Choroid plexus epithelial cell (primary cell): ENCODE results near the gene SMAD5.
A peak's percentile ranks its signal among the peaks of the same experiment; 100 is the strongest.

ENCODE experiments used
- DNase-seq: peaks from one replicate; pipeline ENCODE4 v3.0.0-alpha.2; 2010; ENCODE audit warnings: low read depth
- H3K4me3 ChIP-seq: 2 replicates; pipeline ENCODE4 v1.5.1; 2011; ENCODE audit warnings: low read depth, mild to moderate bottlenecking, control low read depth, low read length, moderate library complexity
- TF ChIP-seq, protein P1 (sequence below): conservative IDR thresholded peaks from 2 replicates; pipeline ENCODE4 v1.5.1; 2011; ENCODE audit warnings: low read depth, mild to moderate bottlenecking, control low read depth, inconsistent platforms, low read length, moderate library complexity

SMAD5 gene

DNA sequence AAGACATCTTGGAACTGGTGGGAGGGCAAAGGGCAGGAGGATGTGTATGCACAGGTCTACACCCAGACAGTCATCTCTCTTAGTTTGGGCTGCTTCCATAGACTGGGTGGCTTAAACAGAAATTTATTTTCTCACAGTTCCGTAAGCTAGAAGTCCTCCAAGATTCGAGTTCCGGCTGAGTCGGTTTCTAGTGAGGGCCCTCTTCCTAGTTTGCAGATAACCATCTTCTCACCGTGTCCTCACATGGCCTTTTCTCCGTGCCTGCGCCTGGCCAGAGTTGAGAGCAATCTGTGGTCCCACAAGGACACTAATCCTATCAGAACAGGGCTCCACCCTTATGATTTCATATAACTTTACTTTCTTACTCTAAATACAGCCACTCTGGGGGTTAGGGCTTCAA is 56.2 kb downstream of the SMAD5 start:
- no peak for DNase-seq
- TF ChIP-seq, protein P1, sequence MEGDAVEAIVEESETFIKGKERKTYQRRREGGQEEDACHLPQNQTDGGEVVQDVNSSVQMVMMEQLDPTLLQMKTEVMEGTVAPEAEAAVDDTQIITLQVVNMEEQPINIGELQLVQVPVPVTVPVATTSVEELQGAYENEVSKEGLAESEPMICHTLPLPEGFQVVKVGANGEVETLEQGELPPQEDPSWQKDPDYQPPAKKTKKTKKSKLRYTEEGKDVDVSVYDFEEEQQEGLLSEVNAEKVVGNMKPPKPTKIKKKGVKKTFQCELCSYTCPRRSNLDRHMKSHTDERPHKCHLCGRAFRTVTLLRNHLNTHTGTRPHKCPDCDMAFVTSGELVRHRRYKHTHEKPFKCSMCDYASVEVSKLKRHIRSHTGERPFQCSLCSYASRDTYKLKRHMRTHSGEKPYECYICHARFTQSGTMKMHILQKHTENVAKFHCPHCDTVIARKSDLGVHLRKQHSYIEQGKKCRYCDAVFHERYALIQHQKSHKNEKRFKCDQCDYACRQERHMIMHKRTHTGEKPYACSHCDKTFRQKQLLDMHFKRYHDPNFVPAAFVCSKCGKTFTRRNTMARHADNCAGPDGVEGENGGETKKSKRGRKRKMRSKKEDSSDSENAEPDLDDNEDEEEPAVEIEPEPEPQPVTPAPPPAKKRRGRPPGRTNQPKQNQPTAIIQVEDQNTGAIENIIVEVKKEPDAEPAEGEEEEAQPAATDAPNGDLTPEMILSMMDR, result no peak
- no peak overlapping the region for H3K4me3 ChIP-seq

- H3K4me3 ChIP-seq, result no peak overlapping the region
- DNase-seq, result no peak
- TF ChIP-seq, protein P1, result no peak
These were observed 57.6 kb downstream of the SMAD5 start for GRCh38 chr5:136190091-136190720.

DNA sequence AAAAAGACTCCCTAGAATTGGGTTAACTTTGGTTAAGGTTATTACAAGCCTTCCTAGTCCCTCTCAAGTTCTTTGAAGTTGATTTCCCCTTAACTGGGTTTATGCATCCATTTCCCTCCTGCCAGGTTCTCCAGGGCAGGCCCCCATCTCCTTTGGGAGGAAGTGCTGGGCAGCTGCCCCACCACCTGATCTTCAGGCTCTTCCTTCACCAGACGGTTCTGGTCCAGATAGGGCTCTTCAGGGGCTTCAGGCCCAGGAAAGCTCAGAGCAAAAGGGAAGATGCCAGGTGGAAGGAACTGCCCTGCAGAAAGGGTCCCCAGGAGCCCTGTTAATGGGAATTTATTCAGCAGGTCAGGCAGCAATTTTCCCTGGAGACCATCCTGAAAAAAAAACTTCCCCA is 58.3 kb downstream of the SMAD5 start:
- TF ChIP-seq, protein P1, result no peak
- no peak for DNase-seq
- no peak overlapping the region for H3K4me3 ChIP-seq

- TF ChIP-seq, protein P1, result no peak
- peak overlapping the region; percentile 34 for H3K4me3 ChIP-seq
- peak; percentile 56 for DNase-seq
These were observed 58.8 kb downstream of the SMAD5 start for GRCh38 chr5:136191304-136192014.

DNA sequence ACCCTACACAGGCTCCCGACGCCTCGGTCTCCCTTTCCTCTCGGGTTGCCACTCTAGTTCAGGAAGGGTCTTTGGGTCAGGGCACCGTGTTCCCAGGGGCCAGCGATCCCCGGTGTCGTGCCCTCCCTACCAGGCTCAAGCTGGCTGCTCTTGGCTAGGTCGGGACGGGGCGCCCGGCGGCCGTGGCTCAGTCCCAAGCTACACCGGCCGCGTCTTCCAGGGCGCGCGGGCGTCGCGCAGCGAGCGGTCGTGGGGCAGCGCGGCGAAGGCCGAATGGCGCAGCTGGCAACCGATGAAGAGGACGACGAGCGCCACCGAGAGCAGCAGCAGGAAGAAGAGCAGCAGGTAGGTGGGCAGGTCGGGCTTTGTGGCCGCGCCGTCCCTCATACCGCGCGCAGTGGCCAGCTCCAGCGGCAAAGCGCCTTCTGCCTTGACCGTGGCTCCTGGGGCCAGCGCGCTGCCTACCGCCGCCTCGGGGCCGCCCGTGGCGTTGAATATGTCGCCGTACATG is 59.4 kb downstream of the SMAD5 start:
- peak overlapping the region; percentile 34 for H3K4me3 ChIP-seq
- peak; percentile 12 for DNase-seq

GRCh38 chr5:136192526-136193321 is 60.1 kb downstream of the SMAD5 start, which contains the start of gene SMIM32:
Gene SMIM32, minus strand, starts transcription at chr5:136193162. Its CDS starts 638 bp downstream, at chr5:136192524.
- TF ChIP-seq, protein P1, result no peak
- DNase-seq, result peak; percentile 9
- H3K4me3 ChIP-seq, result peak within 1 kb of the TSS; percentile 34

More for the DNA sequence above, 59.4 kb downstream of the SMAD5 start:
- TF ChIP-seq, protein P1, result no peak
